AG09309 (cell line): ENCODE measurements around the gene MCF2L2.

ENCODE experiments used
- DNase-seq: peaks from one replicate; pipeline ENCODE4 v3.0.0-alpha.2; 2010; ENCODE audit warnings: low read depth
- H3K4me3 ChIP-seq: 2 replicates; pipeline ENCODE4 v1.5.1; 2011; ENCODE audit warnings: mild to moderate bottlenecking, low read depth, low read length, moderate library complexity; ENCODE audit not compliant: control insufficient read depth
- TF ChIP-seq, protein P1 (sequence below): IDR thresholded peaks from 2 replicates; pipeline ENCODE4 v1.5.1; 2011; ENCODE audit warnings: mild to moderate bottlenecking, low read depth, low read length, inconsistent platforms; ENCODE audit not compliant: insufficient read depth, control insufficient read depth; ENCODE audit errors: missing control alignments

Gene MCF2L2

DNA sequence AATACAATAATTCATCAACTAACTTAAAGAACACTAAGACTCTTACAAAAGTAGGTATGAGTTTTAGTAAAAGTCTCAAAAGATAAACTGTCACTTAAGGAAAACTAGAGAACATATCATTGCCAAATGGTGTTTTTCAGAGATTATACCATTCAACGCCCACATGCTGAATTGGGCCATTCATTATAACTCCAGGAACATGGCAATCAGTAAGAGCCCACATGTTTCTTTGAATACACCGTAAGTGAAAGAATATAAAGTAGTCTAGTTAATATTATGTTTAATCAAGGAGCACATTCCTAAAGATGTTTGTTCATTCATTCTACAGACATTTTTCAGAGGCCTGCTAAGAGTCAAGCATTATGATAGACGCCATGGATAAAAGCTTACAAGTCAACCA, 152.5 kb downstream of the MCF2L2 start:
- H3K4me3 ChIP-seq: no peak overlapping the region
- TF ChIP-seq, protein P1, sequence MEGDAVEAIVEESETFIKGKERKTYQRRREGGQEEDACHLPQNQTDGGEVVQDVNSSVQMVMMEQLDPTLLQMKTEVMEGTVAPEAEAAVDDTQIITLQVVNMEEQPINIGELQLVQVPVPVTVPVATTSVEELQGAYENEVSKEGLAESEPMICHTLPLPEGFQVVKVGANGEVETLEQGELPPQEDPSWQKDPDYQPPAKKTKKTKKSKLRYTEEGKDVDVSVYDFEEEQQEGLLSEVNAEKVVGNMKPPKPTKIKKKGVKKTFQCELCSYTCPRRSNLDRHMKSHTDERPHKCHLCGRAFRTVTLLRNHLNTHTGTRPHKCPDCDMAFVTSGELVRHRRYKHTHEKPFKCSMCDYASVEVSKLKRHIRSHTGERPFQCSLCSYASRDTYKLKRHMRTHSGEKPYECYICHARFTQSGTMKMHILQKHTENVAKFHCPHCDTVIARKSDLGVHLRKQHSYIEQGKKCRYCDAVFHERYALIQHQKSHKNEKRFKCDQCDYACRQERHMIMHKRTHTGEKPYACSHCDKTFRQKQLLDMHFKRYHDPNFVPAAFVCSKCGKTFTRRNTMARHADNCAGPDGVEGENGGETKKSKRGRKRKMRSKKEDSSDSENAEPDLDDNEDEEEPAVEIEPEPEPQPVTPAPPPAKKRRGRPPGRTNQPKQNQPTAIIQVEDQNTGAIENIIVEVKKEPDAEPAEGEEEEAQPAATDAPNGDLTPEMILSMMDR: no peak
- no peak for DNase-seq

DNA sequence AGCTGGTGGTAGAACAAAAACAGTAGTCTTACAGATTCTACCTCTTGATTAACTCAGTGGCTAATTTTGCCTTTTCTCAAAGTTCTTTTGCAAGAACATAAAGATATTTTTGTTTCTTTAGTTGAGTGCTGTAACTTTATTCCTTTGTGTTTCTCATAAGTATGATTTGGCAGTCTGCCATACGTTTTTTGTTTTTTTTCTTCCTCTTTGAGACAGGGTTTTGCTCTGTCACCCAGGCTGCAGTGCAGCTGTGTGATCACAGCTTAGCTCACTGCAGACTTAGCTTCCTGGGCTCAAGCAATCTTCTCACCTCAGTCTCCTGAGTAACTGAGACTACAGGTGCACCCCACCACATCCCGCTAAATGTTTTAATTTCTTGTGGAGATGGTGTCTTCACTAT, 153.0 kb downstream of the MCF2L2 start:
- no peak for DNase-seq
- no peak overlapping the region for H3K4me3 ChIP-seq
- TF ChIP-seq, protein P1: no peak

DNA sequence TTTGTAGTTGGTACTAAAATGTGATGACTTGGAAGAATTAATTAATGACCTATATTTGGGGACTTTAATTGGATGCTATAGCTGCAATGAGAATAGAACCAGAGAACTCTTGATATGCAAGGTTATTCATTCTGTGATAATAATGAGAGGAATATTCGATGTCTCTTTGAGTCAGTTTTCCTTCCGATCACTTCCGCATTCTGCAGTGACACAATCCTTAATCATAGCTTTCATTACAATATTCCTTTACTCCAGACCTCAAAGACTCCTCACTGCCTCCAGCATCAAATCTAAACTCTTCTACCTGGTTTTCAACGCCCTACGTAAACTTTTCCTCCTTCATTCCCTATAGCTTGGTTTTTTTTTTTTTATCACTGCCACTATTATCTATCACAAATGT, 153.8 kb downstream of the MCF2L2 start:
- no peak for DNase-seq
- H3K4me3 ChIP-seq: no peak overlapping the region
- TF ChIP-seq, protein P1: no peak

DNA sequence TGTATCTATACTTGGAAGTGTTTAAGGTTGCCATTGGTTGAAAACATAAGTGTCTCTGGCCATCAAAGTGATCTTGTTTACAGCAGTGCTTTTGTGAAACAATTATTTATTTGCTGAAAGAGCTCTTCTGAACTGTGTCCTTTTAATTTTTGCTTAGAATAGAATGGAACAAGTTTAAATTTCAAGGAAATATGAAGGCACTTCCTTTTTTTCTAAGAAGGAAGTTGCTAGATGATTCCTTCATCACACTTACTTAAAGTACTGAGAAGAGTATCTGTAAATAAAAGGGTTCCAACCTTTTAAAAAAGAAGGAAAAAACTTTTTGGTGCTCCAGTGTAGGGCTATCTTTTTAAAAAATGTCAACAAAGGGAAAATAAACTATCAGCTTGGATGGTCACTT, 155.6 kb downstream of the MCF2L2 start:
- no peak overlapping the region for H3K4me3 ChIP-seq
- DNase-seq: no peak
- TF ChIP-seq, protein P1: no peak

DNA sequence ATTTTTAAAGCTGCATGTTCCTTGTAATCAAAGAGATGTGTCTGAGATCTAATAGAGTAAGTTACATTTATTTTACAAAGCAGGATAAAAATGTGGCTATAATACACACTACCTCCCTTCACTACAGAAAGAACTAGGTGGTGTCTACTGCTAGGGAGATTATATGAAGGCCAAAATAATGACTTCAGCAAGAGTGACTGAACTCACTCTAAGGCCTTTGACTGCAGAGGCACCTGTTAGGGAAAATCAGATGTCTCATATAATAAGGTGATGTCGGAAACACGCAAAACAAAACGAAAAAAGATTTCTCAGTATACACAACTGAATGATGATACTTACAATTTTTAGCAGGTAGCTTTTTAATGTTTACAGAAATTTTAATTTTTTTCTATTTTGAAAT, 156.3 kb downstream of the MCF2L2 start:
- DNase-seq: no peak

DNA sequence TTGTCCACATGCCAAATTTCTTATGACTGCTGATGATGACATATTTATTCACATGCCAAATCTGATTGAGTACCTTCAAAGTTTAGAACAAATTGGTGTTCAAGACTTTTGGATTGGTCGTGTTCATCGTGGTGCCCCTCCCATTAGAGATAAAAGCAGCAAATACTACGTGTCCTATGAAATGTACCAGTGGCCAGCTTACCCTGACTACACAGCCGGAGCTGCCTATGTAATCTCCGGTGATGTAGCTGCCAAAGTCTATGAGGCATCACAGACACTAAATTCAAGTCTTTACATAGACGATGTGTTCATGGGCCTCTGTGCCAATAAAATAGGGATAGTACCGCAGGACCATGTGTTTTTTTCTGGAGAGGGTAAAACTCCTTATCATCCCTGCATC, 158.1 kb downstream of the MCF2L2 start:
- TF ChIP-seq, protein P1: no peak
- DNase-seq: no peak

More for the DNA sequence above, 156.3 kb downstream of the MCF2L2 start:
- TF ChIP-seq, protein P1: no peak
- H3K4me3 ChIP-seq: no peak overlapping the region

DNA sequence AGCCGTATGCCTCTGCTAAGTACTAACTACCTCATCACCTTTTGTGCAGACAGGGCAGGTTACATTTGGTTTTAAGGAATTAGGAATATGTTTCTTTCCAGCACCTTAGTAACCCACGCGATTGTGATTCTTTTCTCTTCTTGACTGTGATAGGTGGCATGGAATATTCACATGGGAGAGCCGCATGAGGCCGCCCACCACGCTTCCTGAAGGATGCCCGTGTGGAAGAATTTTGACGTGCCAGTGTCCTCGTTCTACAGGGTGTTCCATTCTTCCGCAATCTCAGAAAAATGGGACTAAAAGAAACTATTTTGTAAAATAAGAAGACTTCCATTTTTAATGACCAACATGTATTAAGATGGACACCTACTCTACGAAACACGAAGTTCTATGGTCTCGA, 159.1 kb downstream of the MCF2L2 start:
- TF ChIP-seq, protein P1: no peak
- H3K4me3 ChIP-seq: no peak overlapping the region
- DNase-seq: no peak

More for the DNA sequence above, 158.1 kb downstream of the MCF2L2 start:
- H3K4me3 ChIP-seq: no peak overlapping the region
